GM18519 (cell line): ENCODE data around the gene ARPC4.

Experiments used
- ATAC-seq: cut with Tn5 transposase; IDR thresholded peaks from one replicate; pipeline ENCODE4 v1.9.1; 2021; ENCODE audit warnings: mild to moderate bottlenecking, moderate library complexity; ENCODE audit not compliant: unreplicated experiment, low FRiP score

Gene ARPC4

DNA sequence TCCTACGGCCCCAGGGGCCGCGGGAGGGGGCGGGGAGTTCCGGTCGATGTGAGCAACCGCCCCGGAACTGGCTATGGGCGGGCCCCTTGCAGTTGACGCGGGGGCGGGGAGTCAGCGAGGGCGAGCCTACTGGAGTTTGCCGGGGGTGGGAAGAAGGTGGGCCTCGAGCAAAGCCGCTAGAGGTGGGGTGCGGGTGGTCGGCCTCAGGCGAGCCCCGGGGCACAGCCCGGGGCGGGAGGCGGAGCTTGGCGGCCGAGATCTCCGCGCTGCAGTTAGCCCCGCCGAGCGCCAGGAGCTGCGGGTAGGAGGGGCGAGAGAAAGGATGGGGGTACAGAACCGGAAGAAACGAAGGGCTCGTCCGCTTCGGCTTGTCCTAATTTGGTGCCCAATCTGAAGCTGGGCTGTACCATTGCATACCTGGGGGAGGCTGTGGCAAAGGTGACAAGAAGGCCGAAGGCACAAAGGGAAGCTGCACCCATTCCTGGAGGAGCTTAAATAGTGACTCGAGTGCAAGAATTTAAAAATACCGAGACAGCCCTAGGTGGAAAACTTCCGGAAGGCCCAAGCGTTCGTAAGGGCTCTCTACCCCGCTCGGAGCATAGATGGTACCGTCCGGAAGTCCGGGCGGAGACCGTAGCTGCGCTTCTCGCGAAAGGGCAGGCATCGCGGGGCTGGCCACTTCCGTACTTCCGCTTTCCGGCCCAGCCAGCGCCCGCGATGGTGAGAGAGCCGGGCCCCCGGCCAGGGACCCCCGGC is at the start of gene ARPC4, which contains the start of gene TADA3:
ARPC4 (plus strand) TSS at position 678 of the 756 bp plus-strand sequence; CDS start at position 718, 40 bp downstream.
TADA3 (minus strand) TSS at position 69 of the 756 bp plus-strand sequence. CDS start 1,007 bp downstream, outside the sequence.
- ATAC-seq, result peak; percentile 62

DNA sequence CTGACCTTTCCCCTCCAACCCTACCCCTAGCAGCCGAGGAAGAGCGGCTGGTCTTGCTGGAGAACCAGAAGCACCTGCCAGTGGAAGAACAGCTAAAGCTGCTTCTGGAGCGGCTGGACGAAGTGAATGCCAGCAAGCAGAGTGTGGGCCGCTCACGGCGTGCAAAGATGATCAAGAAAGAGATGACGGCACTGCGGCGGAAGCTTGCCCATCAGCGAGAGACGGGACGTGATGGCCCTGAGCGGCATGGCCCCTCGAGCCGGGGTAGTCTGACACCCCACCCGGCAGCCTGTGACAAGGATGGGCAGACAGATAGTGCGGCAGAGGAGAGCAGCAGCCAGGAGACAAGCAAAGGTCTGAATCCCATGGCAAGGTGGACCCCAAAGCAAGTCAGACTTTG is 49.3 kb upstream of the ARPC4 start:
- ATAC-seq, result no peak

DNA sequence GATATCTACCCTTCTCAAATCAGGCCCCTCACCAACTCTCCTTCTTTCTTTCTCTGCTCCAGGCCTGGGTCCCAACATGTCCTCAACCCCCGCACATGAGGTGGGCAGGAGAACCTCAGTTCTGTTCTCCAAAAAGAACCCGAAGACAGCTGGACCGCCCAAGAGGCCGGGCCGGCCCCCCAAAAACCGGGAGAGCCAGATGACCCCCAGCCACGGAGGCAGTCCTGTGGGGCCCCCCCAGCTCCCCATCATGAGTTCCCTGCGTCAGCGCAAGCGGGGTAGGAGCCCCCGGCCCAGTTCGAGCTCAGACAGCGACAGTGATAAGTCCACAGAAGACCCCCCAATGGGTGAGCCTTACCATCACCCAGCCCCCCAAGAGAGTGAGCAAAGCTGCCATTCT is 48.7 kb upstream of the ARPC4 start:
- no peak for ATAC-seq

GRCh38 chr3:9745521-9745920 is 47.4 kb upstream of the ARPC4 start:
- ATAC-seq, result no peak

DNA sequence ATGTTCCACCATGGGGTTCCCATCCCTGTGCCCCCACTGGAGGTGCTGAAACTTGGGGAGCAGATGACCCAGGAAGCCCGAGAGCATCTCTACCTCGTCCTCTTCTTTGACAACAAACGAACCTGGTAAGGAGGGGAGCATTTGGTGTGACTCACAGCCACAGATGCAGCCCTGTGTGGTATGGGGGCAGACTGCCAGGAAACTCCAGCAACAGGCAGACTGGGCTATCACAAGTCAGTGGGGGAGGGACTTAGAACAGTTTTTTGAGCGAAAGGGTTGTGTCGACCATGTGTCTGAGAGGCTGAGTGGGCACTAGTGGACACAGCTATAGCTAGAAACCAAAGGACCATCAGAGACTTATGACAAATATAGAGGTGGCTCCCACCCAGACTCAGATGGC is 46.6 kb upstream of the ARPC4 start:
- ATAC-seq, result no peak

- ATAC-seq, result no peak
These were observed 45.6 kb upstream of the ARPC4 start for GRCh38 chr3:9747267-9747666.

GRCh38 chr3:9748031-9748430 is 44.9 kb upstream of the ARPC4 start:
- no peak for ATAC-seq

DNA sequence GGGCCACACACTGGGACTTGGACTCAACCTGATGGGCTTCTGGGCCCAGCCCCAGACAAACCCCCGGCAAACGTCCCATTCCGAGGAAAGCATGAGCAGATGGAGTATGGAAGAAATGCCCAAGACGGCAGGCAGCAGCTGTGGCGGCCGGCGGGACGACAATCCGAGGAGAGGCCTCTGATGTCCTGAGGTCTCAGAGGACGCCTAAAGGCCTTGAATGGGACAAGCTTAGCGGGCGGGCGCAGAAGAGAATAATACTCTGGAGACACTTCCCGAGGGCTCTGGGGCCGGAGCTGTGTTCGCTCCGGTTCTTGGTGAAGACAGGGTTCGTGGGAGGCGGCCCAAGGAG is 43.6 kb upstream of the ARPC4 start:
- peak; percentile 1 for ATAC-seq

GRCh38 chr3:9749645-9750555 is 43.0 kb upstream of the ARPC4 start, which contains the start of gene OGG1:
TSS of gene OGG1 (plus strand) at chr3:9749952. CDS start at chr3:9750287, 335 bp downstream.
- ATAC-seq, result peak; percentile 84

DNA sequence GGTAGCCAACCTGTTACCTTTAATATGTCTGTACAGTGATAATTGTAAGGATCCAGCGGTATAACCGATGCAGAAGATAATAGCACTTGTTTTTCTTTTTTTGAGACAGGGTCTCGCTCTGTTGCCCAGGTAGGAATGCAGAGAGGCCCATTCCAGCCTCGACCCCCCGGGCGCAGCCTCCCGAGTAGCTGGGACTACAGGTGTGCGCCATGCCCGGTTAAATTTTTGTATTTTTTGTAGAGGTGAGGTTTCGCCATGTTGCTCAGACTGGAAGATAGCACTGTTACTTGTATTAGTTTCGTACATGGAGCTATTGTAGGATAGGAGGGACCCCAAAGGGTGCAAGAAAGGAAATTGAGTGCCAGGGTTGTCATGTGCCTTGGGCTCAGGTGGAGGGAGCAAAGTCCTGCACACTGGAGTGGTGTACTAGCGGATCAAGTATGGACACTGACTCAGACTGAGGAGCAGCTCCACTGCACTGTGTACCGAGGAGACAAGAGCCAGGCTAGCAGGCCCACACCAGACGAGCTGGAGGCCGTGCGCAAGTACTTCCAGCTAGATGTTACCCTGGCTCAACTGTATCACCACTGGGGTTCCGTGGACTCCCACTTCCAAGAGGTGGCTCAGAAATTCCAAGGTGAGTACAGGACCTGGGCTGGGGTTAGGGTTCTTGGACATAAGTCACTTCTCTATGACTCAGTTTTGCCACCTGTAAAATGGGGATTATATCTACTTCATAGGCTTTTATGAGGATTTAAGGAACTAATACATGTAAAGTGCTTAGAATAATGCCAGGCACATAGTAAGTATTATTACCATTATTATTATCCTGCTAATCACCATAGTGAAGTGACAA is 42.1 kb upstream of the ARPC4 start:
- ATAC-seq, result no peak

DNA sequence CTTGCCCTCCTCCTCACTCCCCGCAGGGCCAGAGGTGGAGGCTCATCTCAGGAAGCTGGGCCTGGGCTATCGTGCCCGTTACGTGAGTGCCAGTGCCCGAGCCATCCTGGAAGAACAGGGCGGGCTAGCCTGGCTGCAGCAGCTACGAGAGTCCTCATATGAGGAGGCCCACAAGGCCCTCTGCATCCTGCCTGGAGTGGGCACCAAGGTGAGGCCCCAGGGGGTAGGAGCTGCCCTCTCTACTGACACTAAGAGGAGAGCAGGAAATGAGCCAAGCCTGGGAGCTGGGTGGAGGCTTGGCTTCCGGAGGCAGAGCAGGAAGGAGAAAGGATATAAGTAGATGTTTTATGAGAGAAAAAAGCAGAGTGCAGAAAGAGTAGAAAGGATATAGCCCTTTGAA is 38.2 kb upstream of the ARPC4 start:
- ATAC-seq, result no peak

- ATAC-seq, result no peak
These were observed 35.5 kb upstream of the ARPC4 start for GRCh38 chr3:9757427-9757826.

- no peak for ATAC-seq
These were observed 31.9 kb upstream of the ARPC4 start for GRCh38 chr3:9760779-9761505.

- ATAC-seq, result no peak
These were observed 31.0 kb upstream of the ARPC4 start for GRCh38 chr3:9761919-9762318.

DNA sequence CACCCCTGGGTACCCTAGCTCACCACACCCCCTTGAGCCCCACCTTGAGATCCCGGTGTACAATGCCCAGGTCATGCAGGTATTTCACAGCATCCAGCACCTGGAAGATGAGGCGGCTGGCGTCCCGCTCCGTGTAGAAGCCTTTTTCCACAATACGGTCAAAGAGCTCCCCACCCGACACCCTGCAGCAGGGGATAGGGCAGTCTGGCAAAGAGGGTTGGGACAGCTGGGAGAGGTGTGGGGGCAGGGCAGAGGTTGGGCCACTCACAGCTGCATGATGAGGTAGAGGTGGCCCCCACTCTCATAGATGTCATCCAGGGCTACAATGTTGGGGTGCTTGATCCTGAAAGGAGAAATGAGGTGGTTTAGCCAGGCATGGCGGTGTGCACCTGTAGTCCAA is 30.0 kb upstream of the ARPC4 start:
- ATAC-seq, result no peak

DNA sequence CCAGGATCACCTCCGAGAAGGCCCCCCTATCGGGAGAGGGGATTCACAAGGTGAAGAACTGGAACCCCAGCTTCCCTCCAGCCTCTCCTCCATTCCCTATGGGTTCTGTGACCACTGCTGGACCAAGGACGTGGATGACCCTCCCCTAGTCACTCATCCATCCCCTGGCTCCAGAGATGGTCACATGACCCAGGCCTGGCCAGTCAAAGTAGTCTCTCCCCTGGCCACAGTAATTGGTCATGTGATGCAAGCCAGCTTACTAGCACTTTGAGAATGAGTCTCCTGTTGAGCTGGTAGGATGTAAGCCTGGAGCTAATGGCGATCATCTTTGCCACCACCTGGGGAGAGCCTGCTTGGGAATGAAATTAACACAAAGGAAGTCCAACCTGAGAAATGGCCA is 27.0 kb upstream of the ARPC4 start:
- no peak for ATAC-seq

GRCh38 chr3:9767418-9767817 is 25.5 kb upstream of the ARPC4 start:
- no peak for ATAC-seq

- no peak for ATAC-seq
These were observed 24.6 kb upstream of the ARPC4 start for GRCh38 chr3:9768141-9768775.

- no peak for ATAC-seq
These were observed 23.9 kb upstream of the ARPC4 start for GRCh38 chr3:9769012-9769411.
